Ishikawa (cell line): ENCODE measurements around the gene KRT27.

ENCODE experiments used
- EP300 ChIP-seq: IDR thresholded peaks from 2 replicates; pipeline ENCODE4 v1.6.1; 2012; ENCODE audit warnings: borderline replicate concordance
- NFIC ChIP-seq: IDR thresholded peaks from 2 replicates; pipeline ENCODE4 v1.6.1; 2012
- RAD21 ChIP-seq: IDR thresholded peaks from 2 replicates; pipeline ENCODE4 v1.6.1; 2012; ENCODE audit warnings: low read depth
- TAF1 ChIP-seq: IDR thresholded peaks from 2 replicates; pipeline ENCODE4 v1.6.1; 2012; ENCODE audit warnings: low read depth, mild to moderate bottlenecking
- TEAD4 ChIP-seq: IDR thresholded peaks from 2 replicates; pipeline ENCODE4 v1.6.1; 2012
- YY1 ChIP-seq: IDR thresholded peaks from 2 replicates; pipeline ENCODE4 v1.6.1; 2012; ENCODE audit warnings: low read depth
- ZBTB7A ChIP-seq: IDR thresholded peaks from 2 replicates; pipeline ENCODE4 v1.6.1; 2012; ENCODE audit warnings: low read depth
- TF ChIP-seq, protein P1 (sequence below): IDR thresholded peaks from 2 replicates; pipeline ENCODE4 v1.6.1; 2012
- TF ChIP-seq, protein P2 (sequence below): IDR thresholded peaks from 2 replicates; pipeline ENCODE4 v1.6.1; 2012; ENCODE audit warnings: low read depth, mild to moderate bottlenecking

GRCh38 chr17:40751065-40751464 is 31.3 kb downstream of the KRT27 start:
- no peak for TF ChIP-seq YY1
- TF ChIP-seq NFIC = no peak
- no peak for TF ChIP-seq EP300
- no peak for TF ChIP-seq TAF1
- no peak for TF ChIP-seq ZBTB7A
- TF ChIP-seq, protein P1, sequence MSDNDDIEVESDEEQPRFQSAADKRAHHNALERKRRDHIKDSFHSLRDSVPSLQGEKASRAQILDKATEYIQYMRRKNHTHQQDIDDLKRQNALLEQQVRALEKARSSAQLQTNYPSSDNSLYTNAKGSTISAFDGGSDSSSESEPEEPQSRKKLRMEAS = no peak
- no peak for TF ChIP-seq RAD21
- TF ChIP-seq, protein P2, sequence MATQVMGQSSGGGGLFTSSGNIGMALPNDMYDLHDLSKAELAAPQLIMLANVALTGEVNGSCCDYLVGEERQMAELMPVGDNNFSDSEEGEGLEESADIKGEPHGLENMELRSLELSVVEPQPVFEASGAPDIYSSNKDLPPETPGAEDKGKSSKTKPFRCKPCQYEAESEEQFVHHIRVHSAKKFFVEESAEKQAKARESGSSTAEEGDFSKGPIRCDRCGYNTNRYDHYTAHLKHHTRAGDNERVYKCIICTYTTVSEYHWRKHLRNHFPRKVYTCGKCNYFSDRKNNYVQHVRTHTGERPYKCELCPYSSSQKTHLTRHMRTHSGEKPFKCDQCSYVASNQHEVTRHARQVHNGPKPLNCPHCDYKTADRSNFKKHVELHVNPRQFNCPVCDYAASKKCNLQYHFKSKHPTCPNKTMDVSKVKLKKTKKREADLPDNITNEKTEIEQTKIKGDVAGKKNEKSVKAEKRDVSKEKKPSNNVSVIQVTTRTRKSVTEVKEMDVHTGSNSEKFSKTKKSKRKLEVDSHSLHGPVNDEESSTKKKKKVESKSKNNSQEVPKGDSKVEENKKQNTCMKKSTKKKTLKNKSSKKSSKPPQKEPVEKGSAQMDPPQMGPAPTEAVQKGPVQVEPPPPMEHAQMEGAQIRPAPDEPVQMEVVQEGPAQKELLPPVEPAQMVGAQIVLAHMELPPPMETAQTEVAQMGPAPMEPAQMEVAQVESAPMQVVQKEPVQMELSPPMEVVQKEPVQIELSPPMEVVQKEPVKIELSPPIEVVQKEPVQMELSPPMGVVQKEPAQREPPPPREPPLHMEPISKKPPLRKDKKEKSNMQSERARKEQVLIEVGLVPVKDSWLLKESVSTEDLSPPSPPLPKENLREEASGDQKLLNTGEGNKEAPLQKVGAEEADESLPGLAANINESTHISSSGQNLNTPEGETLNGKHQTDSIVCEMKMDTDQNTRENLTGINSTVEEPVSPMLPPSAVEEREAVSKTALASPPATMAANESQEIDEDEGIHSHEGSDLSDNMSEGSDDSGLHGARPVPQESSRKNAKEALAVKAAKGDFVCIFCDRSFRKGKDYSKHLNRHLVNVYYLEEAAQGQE = no peak
- no peak for TF ChIP-seq TEAD4
